HL-60 (cell line): ENCODE data around the gene LCTL.

Experiments used
- DNase-seq, 2 experiments: peaks; one replicate each; pipeline ENCODE4 v3.0.0-alpha.2; 2010 to 2020; ENCODE audit warnings: low read depth in 1 of 2, low spot score in 1 of 2
- H3K27ac ChIP-seq: fragments of 250-450 bp; sonication (Bioruptor Pico); replicated peaks from 2 replicates; pipeline ENCODE4 v1.5.1; 2020; ENCODE audit warnings: mild to moderate bottlenecking, moderate library complexity
- H3K27me3 ChIP-seq: fragments of 250-450 bp; sonication (Bioruptor Pico); 2 replicates; pipeline ENCODE4 v1.5.1; 2021; ENCODE audit warnings: mild to moderate bottlenecking, moderate library complexity; ENCODE audit not compliant: insufficient read depth, poor library complexity, severe bottlenecking
- H3K4me3 ChIP-seq: replicated peaks from 2 replicates; pipeline ENCODE4 v1.5.1; 2011; ENCODE audit warnings: mild to moderate bottlenecking, control low read depth, low read length; ENCODE audit not compliant: insufficient read depth
- CTCF ChIP-seq: IDR thresholded peaks from one replicate; pipeline ENCODE4 v1.5.1; 2011; ENCODE audit warnings: low read length, control low read depth, inconsistent platforms; ENCODE audit not compliant: insufficient read depth
- GABPA ChIP-seq: IDR thresholded peaks from 2 replicates; pipeline ENCODE4 v1.6.1; 2012; ENCODE audit warnings: low read depth
- POLR2AphosphoS5 ChIP-seq: IDR thresholded peaks from 2 replicates; pipeline ENCODE4 v1.6.1; 2012; ENCODE audit warnings: low read depth
- REST ChIP-seq: IDR thresholded peaks from 2 replicates; pipeline ENCODE4 v1.6.1; 2012; ENCODE audit warnings: low read depth; ENCODE audit not compliant: insufficient replicate concordance
- SPI1 ChIP-seq: IDR thresholded peaks from 2 replicates; pipeline ENCODE4 v1.6.1; 2012; ENCODE audit warnings: low read depth, mild to moderate bottlenecking, borderline replicate concordance

The LCTL gene

GRCh38 chr15:66595931-66596545 is 30.2 kb upstream of the LCTL start:
- Histone ChIP-seq H3K27ac (no peak overlapping the region), H3K4me3 (no peak overlapping the region), H3K27me3 (no peaks in the 10 kb centered on the region)
- TF ChIP-seq POLR2AphosphoS5 (no peak), GABPA (no peak), CTCF (no peak), SPI1 (no peak), REST (no peak)
- no peak for DNase-seq

- no peak for TF ChIP-seq CTCF
- TF ChIP-seq GABPA = no peak
- no peak for TF ChIP-seq POLR2AphosphoS5
- no peak for TF ChIP-seq REST
- TF ChIP-seq SPI1 = no peak
- DNase-seq = no peak
- Histone ChIP-seq H3K4me3 (no peak overlapping the region), H3K27ac (no peak overlapping the region), H3K27me3 (no peaks in the 10 kb centered on the region)
Measured at GRCh38 chr15:66595332-66595731, 29.5 kb upstream of the LCTL start.

- Histone ChIP-seq H3K27me3 (no peaks in the 10 kb centered on the region), H3K27ac (no peak overlapping the region), H3K4me3 (no peak overlapping the region)
- TF ChIP-seq POLR2AphosphoS5 = no peak
- no peak for DNase-seq
Measured at GRCh38 chr15:66594836-66595235, 29.0 kb upstream of the LCTL start.

- TF ChIP-seq SPI1 = no peak
- no peak for TF ChIP-seq GABPA
- no peak for TF ChIP-seq POLR2AphosphoS5
- no peak for TF ChIP-seq CTCF
- no peak for TF ChIP-seq REST
- H3K27me3 ChIP-seq = no peaks in the 10 kb centered on the region
- no peak for DNase-seq
- H3K4me3 ChIP-seq = no peak overlapping the region
- no peak overlapping the region for H3K27ac ChIP-seq
Measured at GRCh38 chr15:66594344-66594743, 28.5 kb upstream of the LCTL start.
